Naive thymus-derived CD4-positive, alpha-beta T cell (primary cell): Measurements from ENCODE around the gene DAGLA. TPM values are rescaled to one million over a fixed set of nuclear protein-coding genes. Genes with fewer than 3 reads are reported as not detected.

Experiments used
- ATAC-seq: fragments of 150-1000 bp; cut with Tn5 transposase; 2 replicates; pipeline ENCODE4 v1.10.0; 2021; ENCODE audit warnings: mild to moderate bottlenecking, moderate library complexity
- CTCF ChIA-PET: fragments of 350-600 bp; sonication (Branson Sonifier 250); formaldehyde crosslinking; loops from one replicate; lab custom pipeline; 2021; ENCODE audit warnings: antibody characterized with exemption; lab: Charles Lee
- POLR2A ChIA-PET: fragments of 350-600 bp; sonication (Branson Sonifier 250); formaldehyde crosslinking; loops from one replicate; lab custom pipeline; 2021; ENCODE audit warnings: antibody characterized with exemption, inconsistent platforms; lab: Charles Lee
- DNase-seq, 9 donors: peaks; one replicate each; pipeline versions ENCODE4 v3.0.0 to v3.0.0-alpha.2; 2020 to 2022; ENCODE audit warnings: mixed read lengths in 1 of 9
- H3K27ac ChIP-seq: one replicate; pipeline ENCODE4 v1.7.0; 2013; ENCODE audit warnings: mild to moderate bottlenecking, low read depth, low read length, moderate library complexity
- H3K27me3 ChIP-seq, 2 donors: one replicate each; pipeline ENCODE4 v1.7.0; 2013; ENCODE audit warnings: low read length in 2 of 2, mild to moderate bottlenecking in 2 of 2, moderate library complexity in 2 of 2; ENCODE audit not compliant: control insufficient read depth in 2 of 2, insufficient read depth in 2 of 2
- H3K36me3 ChIP-seq, 3 experiments: 1 replicate in 2 of 3; 2 replicates in 1 of 3; pipeline ENCODE4 v1.7.0; 2013; ENCODE audit warnings: low read length in 3 of 3, mild to moderate bottlenecking in 3 of 3, moderate library complexity in 1 of 3; ENCODE audit not compliant: insufficient read depth in 3 of 3, control insufficient read depth in 2 of 3
- H3K4me1 ChIP-seq, 2 donors: one replicate each; pipeline ENCODE4 v1.7.0; 2013; ENCODE audit warnings: low read length in 2 of 2, mild to moderate bottlenecking in 2 of 2, moderate library complexity in 1 of 2; ENCODE audit not compliant: control insufficient read depth in 2 of 2, insufficient read depth in 2 of 2
- H3K4me3 ChIP-seq: 2 replicates; pipeline ENCODE4 v1.7.0; 2013; ENCODE audit warnings: mild to moderate bottlenecking, low read length
- H3K9me3 ChIP-seq, 3 experiments: 1 replicate in 2 of 3; 2 replicates in 1 of 3; pipeline ENCODE4 v1.7.0; 2013; ENCODE audit warnings: low read length in 3 of 3; ENCODE audit not compliant: control insufficient read depth in 2 of 3
- H3K27ac Mint-ChIP-seq, 9 donors: one replicate each; pipeline ENCODE4 v1.8.0; 2020 to 2022; ENCODE audit warnings: mixed read lengths in 9 of 9, mild to moderate bottlenecking in 8 of 9, moderate library complexity in 5 of 9, inconsistent platforms in 2 of 9
- H3K27me3 Mint-ChIP-seq, 5 donors: one replicate each; pipeline ENCODE4 v1.8.0; 2021 to 2022; ENCODE audit warnings: mixed read lengths in 5 of 5, mild to moderate bottlenecking in 1 of 5
- H3K36me3 Mint-ChIP-seq, 5 donors: one replicate each; pipeline ENCODE4 v1.8.0; 2020 to 2022; ENCODE audit warnings: mixed read lengths in 5 of 5, mild to moderate bottlenecking in 3 of 5, inconsistent platforms in 1 of 5
- H3K4me1 Mint-ChIP-seq, 7 donors: one replicate each; pipeline ENCODE4 v1.8.0; 2020 to 2022; ENCODE audit warnings: mixed read lengths in 7 of 7, mild to moderate bottlenecking in 3 of 7, inconsistent platforms in 1 of 7
- H3K4me3 Mint-ChIP-seq, 10 donors: one replicate each; pipeline ENCODE4 v1.8.0; 2020 to 2022; ENCODE audit warnings: mild to moderate bottlenecking in 10 of 10, mixed read lengths in 10 of 10, moderate library complexity in 6 of 10, inconsistent platforms in 2 of 10
- H3K9me3 Mint-ChIP-seq, 11 donors: one replicate each; pipeline ENCODE4 v1.8.0; 2020 to 2022; ENCODE audit warnings: mixed read lengths in 11 of 11, mild to moderate bottlenecking in 4 of 11, inconsistent platforms in 1 of 11, moderate library complexity in 1 of 11
- intact Hi-C, 2 donors: fragments of 100-400 bp; cut with micrococcal nuclease; formaldehyde crosslinking; loops; one replicate each; pipeline ENCODE4 v1.15.1; 2023
- polyA plus RNA-seq, 2 donors: library from polyadenylated mRNA; unstranded; fragments of 300-500 nt; fragmentation: Illumina TruSeq; gene quantifications; one replicate each; pipeline ENCODE4 v1.2.3, GENCODE V29; 2021
- total RNA-seq, 6 experiments: library from RNA in 5 of 6; stranded (reverse) in 5 of 6; gene quantifications; 1 replicate in 5 of 6; 2 replicates in 1 of 6; pipeline ENCODE4 v1.2.3 and lab custom pipeline; 2021 to 2026

Gene DAGLA
- total and polyA plus RNA-seq, 7 experiments from 2014 or later: 0.15 to 2.1 (median 0.26) TPM

- Histone ChIP-seq H3K9me3 (no peaks in the 10 kb centered on the region), H3K36me3 (no peaks in the 10 kb centered on the region), H3K27me3 (peaks cover 0 to 3% of the 10 kb centered on the region in 2 donors), H3K4me1 (peaks cover 15 to 35% of the 10 kb centered on the region in 2 donors), H3K4me3 (no peak overlapping the region), H3K27ac (no peak overlapping the region)
- DNase-seq (no peak), ATAC-seq (no peak)
- Mint-ChIP-seq H3K9me3 (peaks cover 0 to 1% (median 0%) of the 10 kb centered on the region in 11 donors), H3K27me3 (peaks cover 0 to 12% (median 9%) of the 10 kb centered on the region in 5 donors), H3K36me3 (no peaks in the 10 kb centered on the region), H3K27ac (no peak overlapping the region), H3K4me3 (no peak overlapping the region), H3K4me1 (peaks cover 0 to 14% (median 0%) of the 10 kb centered on the region in 7 donors)
- POLR2A ChIA-PET: interaction anchor here (0.7 kb wide), 1 partner anchor 1168 kb away, joined by 4 read pairs; no protein-coding TSS in a partner anchor
- CTCF ChIA-PET: interaction anchor here (2.1 kb wide), 1 partner anchor 46 kb away, joined by 7 read pairs; no protein-coding TSS in a partner anchor
- intact Hi-C loops: loop anchor here in 1 of 2 donors (10.0 kb wide), 1 partner anchor 103 kb away; the partner anchor contains the start of gene SYT7
These were observed 7.2 kb downstream of the DAGLA start for GRCh38 chr11:61687420-61687819.

GRCh38 chr11:61688365-61689163 lies 8.4 kb downstream of the DAGLA start:
- Histone ChIP-seq H3K4me1 (peaks cover 15 to 34% of the 10 kb centered on the region in 2 donors), H3K4me3 (no peak overlapping the region), H3K27ac (no peak overlapping the region), H3K27me3 (peaks cover 0 to 3% of the 10 kb centered on the region in 2 donors), H3K36me3 (no peaks in the 10 kb centered on the region), H3K9me3 (no peaks in the 10 kb centered on the region)
- Mint-ChIP-seq H3K36me3 (no peaks in the 10 kb centered on the region), H3K4me1 (peaks cover 0 to 14% (median 0%) of the 10 kb centered on the region in 7 donors), H3K9me3 (peaks cover 0 to 1% (median 0%) of the 10 kb centered on the region in 11 donors), H3K4me3 (no peak overlapping the region), H3K27me3 (peaks cover 0 to 12% (median 9%) of the 10 kb centered on the region in 5 donors), H3K27ac (no peak overlapping the region)
- intact Hi-C loops: loop anchor here in 1 of 2 donors (10.0 kb wide), 1 partner anchor 104 kb away; the partner anchor contains the start of gene SYT7
- no peak for DNase-seq
- ChIA-PET POLR2A (interaction anchor here (0.7 kb wide), 1 partner anchor 1166 kb away, joined by 4 read pairs; no protein-coding TSS in a partner anchor), CTCF (interaction anchor here (2.1 kb wide), 1 partner anchor 45 kb away, joined by 7 read pairs; no protein-coding TSS in a partner anchor)
- peak; percentile 63 for ATAC-seq

- no peak for ATAC-seq
- Mint-ChIP-seq H3K36me3 (no peaks in the 10 kb centered on the region), H3K27ac (no peak overlapping the region), H3K4me3 (no peak overlapping the region), H3K4me1 (peaks cover 0 to 14% (median 0%) of the 10 kb centered on the region in 7 donors), H3K27me3 (peaks cover 0 to 12% (median 9%) of the 10 kb centered on the region in 5 donors), H3K9me3 (peaks cover 0 to 1% (median 0%) of the 10 kb centered on the region in 11 donors)
- no peak overlapping the region for H3K4me3 ChIP-seq
- POLR2A ChIA-PET: no interaction called here
- intact Hi-C loops: loop anchor here in 1 of 2 donors (10.0 kb wide), 1 partner anchor 104 kb away; the partner anchor contains the start of gene SYT7
- no peak for DNase-seq
- no peaks in the 10 kb centered on the region for H3K36me3 ChIP-seq
- peaks cover 10 to 29% of the 10 kb centered on the region in 2 donors for H3K4me1 ChIP-seq
- CTCF ChIA-PET: no interaction called here
- no peaks in the 10 kb centered on the region for H3K27me3 ChIP-seq
- no peaks in the 10 kb centered on the region for H3K9me3 ChIP-seq
- no peak overlapping the region for H3K27ac ChIP-seq
These were observed 8.9 kb downstream of the DAGLA start for GRCh38 chr11:61689164-61689496.

- ATAC-seq: no peak
- peaks cover 0 to 9% (median 2%) of the 10 kb centered on the region in 5 donors for H3K27me3 Mint-ChIP-seq
- peaks cover 0 to 1% (median 0%) of the 10 kb centered on the region in 11 donors for H3K9me3 Mint-ChIP-seq
- H3K27ac ChIP-seq: no peak overlapping the region
- peaks cover 5 to 19% of the 10 kb centered on the region in 2 donors for H3K4me1 ChIP-seq
- H3K36me3 ChIP-seq: no peaks in the 10 kb centered on the region
- peaks cover 4 to 9% (median 7%) of the 10 kb centered on the region in 7 donors for H3K4me1 Mint-ChIP-seq
- intact Hi-C loops: no loop called here
- no peak overlapping the region for H3K4me3 Mint-ChIP-seq
- H3K36me3 Mint-ChIP-seq: no peaks in the 10 kb centered on the region
- no peaks in the 10 kb centered on the region for H3K9me3 ChIP-seq
- CTCF ChIA-PET: interaction anchor here (0.5 kb wide), 1 partner anchor 23 kb away, joined by 3 read pairs; no protein-coding TSS in a partner anchor
- no peak overlapping the region for H3K27ac Mint-ChIP-seq
- DNase-seq: no peak
- no peak overlapping the region for H3K4me3 ChIP-seq
- POLR2A ChIA-PET: no interaction called here
- H3K27me3 ChIP-seq: no peaks in the 10 kb centered on the region
These were observed 10.7 kb downstream of the DAGLA start for GRCh38 chr11:61690706-61691379.

GRCh38 chr11:61691380-61692156 lies 11.4 kb downstream of the DAGLA start:
- H3K4me3 ChIP-seq: no peak overlapping the region
- Mint-ChIP-seq H3K36me3 (no peaks in the 10 kb centered on the region), H3K27me3 (peaks cover 0 to 9% (median 0%) of the 10 kb centered on the region in 5 donors), H3K9me3 (peaks cover 0 to 1% (median 0%) of the 10 kb centered on the region in 11 donors), H3K27ac (no peak overlapping the region), H3K4me3 (no peak overlapping the region), H3K4me1 (peaks cover 7 to 13% (median 12%) of the 10 kb centered on the region in 7 donors)
- no peaks in the 10 kb centered on the region for H3K36me3 ChIP-seq
- no peaks in the 10 kb centered on the region for H3K9me3 ChIP-seq
- POLR2A ChIA-PET: no interaction called here
- intact Hi-C loops: no loop called here
- peaks cover 10 to 16% of the 10 kb centered on the region in 2 donors for H3K4me1 ChIP-seq
- DNase-seq: no peak
- no peaks in the 10 kb centered on the region for H3K27me3 ChIP-seq
- CTCF ChIA-PET: interaction anchor here (0.5 kb wide), 1 partner anchor 23 kb away, joined by 3 read pairs; no protein-coding TSS in a partner anchor
- no peak for ATAC-seq
- no peak overlapping the region for H3K27ac ChIP-seq
